ENCODE measurements around the gene RBM38.

- TF ChIP-seq, protein P1, sequence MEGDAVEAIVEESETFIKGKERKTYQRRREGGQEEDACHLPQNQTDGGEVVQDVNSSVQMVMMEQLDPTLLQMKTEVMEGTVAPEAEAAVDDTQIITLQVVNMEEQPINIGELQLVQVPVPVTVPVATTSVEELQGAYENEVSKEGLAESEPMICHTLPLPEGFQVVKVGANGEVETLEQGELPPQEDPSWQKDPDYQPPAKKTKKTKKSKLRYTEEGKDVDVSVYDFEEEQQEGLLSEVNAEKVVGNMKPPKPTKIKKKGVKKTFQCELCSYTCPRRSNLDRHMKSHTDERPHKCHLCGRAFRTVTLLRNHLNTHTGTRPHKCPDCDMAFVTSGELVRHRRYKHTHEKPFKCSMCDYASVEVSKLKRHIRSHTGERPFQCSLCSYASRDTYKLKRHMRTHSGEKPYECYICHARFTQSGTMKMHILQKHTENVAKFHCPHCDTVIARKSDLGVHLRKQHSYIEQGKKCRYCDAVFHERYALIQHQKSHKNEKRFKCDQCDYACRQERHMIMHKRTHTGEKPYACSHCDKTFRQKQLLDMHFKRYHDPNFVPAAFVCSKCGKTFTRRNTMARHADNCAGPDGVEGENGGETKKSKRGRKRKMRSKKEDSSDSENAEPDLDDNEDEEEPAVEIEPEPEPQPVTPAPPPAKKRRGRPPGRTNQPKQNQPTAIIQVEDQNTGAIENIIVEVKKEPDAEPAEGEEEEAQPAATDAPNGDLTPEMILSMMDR (IDR thresholded peaks at IDR 0.05; ENCODE audit: low read length), result no peak
- no peak for TF ChIP-seq EZH2 (optimal IDR thresholded peaks at IDR 0.05; ENCODE audit: low read depth, low read length)
- no peak for TF ChIP-seq EZH2phosphoT487 (IDR thresholded peaks at IDR 0.05; ENCODE audit: low read length)
Observed at GRCh38 chr20:57400821-57401564, 9.8 kb downstream of the RBM38 start.
